Measurements from ENCODE around the gene TMEM240. TPM values are rescaled to one million over a fixed set of nuclear protein-coding genes. Genes with fewer than 3 reads are reported as not detected.

Gene TMEM240
- total and polyA plus RNA-seq, 2 of the 8 experiments (the other 6 are each of a cell fraction or from before 2014, with no cell fraction given), result 3.6 to 5.7 TPM

- Histone ChIP-seq H3K4me2 (ENCODE audit: insufficient read depth in 1 of 2, low read depth in 2 of 2, low read length in 2 of 2) (peak overlapping the region in 1 of 2 experiments; percentile 29; a peak in 2 of 4 replicates), H3K56ac (replicated peaks; ENCODE audit: insufficient read length, low read depth, low read length) (no peak overlapping the region), H3K23ac (ENCODE audit: insufficient read length) (no peak overlapping the region), H2BK5ac (ENCODE audit: low read depth, low read length) (peak overlapping the region; percentile 44; the same call in 1 of the 2 replicates), H3K4ac (replicated peaks; ENCODE audit: insufficient read length, low read depth, low read length) (no peak overlapping the region), H3K27ac (ENCODE audit: low read depth, low read length) (peak overlapping the region; percentile 55; the same call in 1 of the 2 replicates), H4K5ac (ENCODE audit: insufficient read length, low read depth, low read length) (no peak overlapping the region), H3K36me3 (ENCODE audit: control insufficient read depth in 2 of 4, insufficient read depth in 4 of 4, low read length in 3 of 4) (peaks cover 14 to 51% (median 25%) of the 10 kb centered on the region in 4 experiments), H2BK15ac (ENCODE audit: low read length) (no peak overlapping the region), H3K9me3 (ENCODE audit: insufficient read depth in 2 of 2, low read depth in 1 of 2, low read length in 1 of 2) (no peaks in the 10 kb centered on the region), H3K14ac (ENCODE audit: insufficient read length) (no peak overlapping the region), H3K79me1 (ENCODE audit: low read depth, low read length) (peaks cover 7% of the 10 kb centered on the region), H2BK12ac (ENCODE audit: low read depth, low read length) (peak overlapping the region; percentile 19; the same call in 1 of the 2 replicates), H4K8ac (ENCODE audit: extremely low read depth, insufficient read depth, low read length) (no peak overlapping the region), H3K79me2 (ENCODE audit: control insufficient read depth in 1 of 2, insufficient read depth in 2 of 2, low read length in 2 of 2) (peaks cover 48 to 92% of the 10 kb centered on the region in 2 experiments), H4K91ac (replicated peaks; ENCODE audit: insufficient read length, low read length) (no peak overlapping the region), H2BK120ac (replicated peaks; ENCODE audit: low read depth, low read length) (no peak overlapping the region), H2BK20ac (ENCODE audit: low read length) (no peak overlapping the region), H3K9ac (replicated peaks in 1 of 4; ENCODE audit: extremely low read depth in 1 of 4, low read depth in 3 of 4, low read length in 3 of 4) (no peak overlapping the region), H2AFZ (ENCODE audit: low read length) (no peak overlapping the region), H3K4me3 (ENCODE audit: extremely low read depth in 1 of 4, insufficient read depth in 2 of 4, low read depth in 3 of 4, low read length in 4 of 4) (no peak overlapping the region), H4K20me1 (replicated peaks in 1 of 2; ENCODE audit: control insufficient read depth in 1 of 2, insufficient read depth in 2 of 2, low read length in 2 of 2) (peaks cover 36 to 43% of the 10 kb centered on the region in 2 experiments), H2AK5ac (ENCODE audit: low read depth, low read length) (no peak overlapping the region; the same call in 1 of the 2 replicates), H3K27me3 (replicated peaks in 1 of 4; ENCODE audit: control insufficient read depth in 3 of 4, extremely low read depth in 1 of 4, insufficient read depth in 3 of 4, low read length in 3 of 4) (no peaks in the 10 kb centered on the region), H3K18ac (ENCODE audit: extremely low read depth, low read length) (peak overlapping the region; percentile 5; the same call in 1 of the 2 replicates), H3K4me1 (replicated peaks in 1 of 4; ENCODE audit: control insufficient read depth in 3 of 4, insufficient read depth in 4 of 4, low read length in 3 of 4) (peaks cover 0 to 6% (median 2%) of the 10 kb centered on the region in 4 experiments; a peak in 2 of 7 replicates), H3K23me2 (ENCODE audit: low read depth, low read length) (peaks cover 2% of the 10 kb centered on the region; the same call in 1 of the 2 replicates)
- ChIA-PET POLR2A (ENCODE audit: partially characterized antibody) (interaction anchor here (1.4 to 21.2 kb wide), 4 partner anchors 8 to 165 kb away, joined by 3 to 367 read pairs (median 6); no protein-coding TSS in a partner anchor), CTCF (ENCODE audit: partially characterized antibody) (interaction anchor here (1.0 kb wide), 1 partner anchor 21 kb away, joined by 3 read pairs; no protein-coding TSS in a partner anchor)
- FAIRE-seq, result no peak
- DNase-seq (ENCODE audit: low read depth in 1 of 2, low spot score in 2 of 2), result no peak
- WGBS, 2 experiments (ENCODE audit: extremely low coverage in 1 of 2, insufficient coverage in 1 of 2, insufficient read length in 1 of 2, insufficient replicate concordance in 2 of 2, low coverage in 1 of 2, low lambda C conversion rate in 2 of 2, missing lambda C conversion rate in 1 of 2), result 91% methylated on average over 31 of the region's 31 CpGs; no CpG with 5 or more reads in 1 of the 2 experiments
- TF ChIP-seq RFX5 (IDR thresholded peaks at IDR 0.05; ENCODE audit: borderline replicate concordance, low read depth, low read length) (no peak), KDM1A (IDR thresholded peaks at IDR 0.05; ENCODE audit: borderline replicate concordance, low read length) (no peak), TAF7 (optimal IDR thresholded peaks at IDR 0.05; ENCODE audit: borderline replicate concordance, low read depth, low read length) (no peak), CHD1 (IDR thresholded peaks at IDR 0.05; ENCODE audit: low read depth, low read length) (no peak), EZH2 (IDR thresholded peaks at IDR 0.05; ENCODE audit: low read depth, low read length, severe bottlenecking) (no peak), SP1 (IDR thresholded peaks at IDR 0.05; ENCODE audit: low read depth, low read length) (no peak), CTCF (IDR thresholded peaks at IDR 0.05; ENCODE audit: control extremely low read depth in 1 of 3, insufficient read depth in 1 of 3, low read depth in 1 of 3, low read length in 3 of 3) (no peak), RAD21 (IDR thresholded peaks at IDR 0.05 in 1 of 2, conservative IDR thresholded peaks at IDR 0.05 in 1 of 2; ENCODE audit: low read depth in 2 of 2, low read length in 2 of 2) (no peak)
Observed at GRCh38 chr1:1567152-1567875, 26.9 kb upstream of the TMEM240 start.
